ENCODE results near the gene PKHD1. TPM values are rescaled to one million over a fixed set of nuclear protein-coding genes. Genes with fewer than 3 reads are reported as not detected.

The PKHD1 gene
- total RNA-seq, 1 donor from 2014 or later: 0.16 TPM

- H3K4me1 Mint-ChIP-seq: peaks cover 25% of the 10 kb centered on the region
- H3K36me3 Mint-ChIP-seq (ENCODE audit: low read depth): peaks cover 6% of the 10 kb centered on the region
- H3K27me3 Mint-ChIP-seq (ENCODE audit: low read depth): no peaks in the 10 kb centered on the region
- no peak overlapping the region for H3K27ac Mint-ChIP-seq (ENCODE audit: unreplicated experiment)
- TF ChIP-seq CTCF (conservative IDR thresholded peaks at IDR 0.05): no peak
- peaks cover 3% of the 10 kb centered on the region for H3K9me3 Mint-ChIP-seq
- no peak overlapping the region for H3K4me3 Mint-ChIP-seq
- no peak for DNase-seq (ENCODE audit: low read depth, low spot score)
Observed at GRCh38 chr6:51813904-51814303, 273.5 kb downstream of the PKHD1 start.

DNA sequence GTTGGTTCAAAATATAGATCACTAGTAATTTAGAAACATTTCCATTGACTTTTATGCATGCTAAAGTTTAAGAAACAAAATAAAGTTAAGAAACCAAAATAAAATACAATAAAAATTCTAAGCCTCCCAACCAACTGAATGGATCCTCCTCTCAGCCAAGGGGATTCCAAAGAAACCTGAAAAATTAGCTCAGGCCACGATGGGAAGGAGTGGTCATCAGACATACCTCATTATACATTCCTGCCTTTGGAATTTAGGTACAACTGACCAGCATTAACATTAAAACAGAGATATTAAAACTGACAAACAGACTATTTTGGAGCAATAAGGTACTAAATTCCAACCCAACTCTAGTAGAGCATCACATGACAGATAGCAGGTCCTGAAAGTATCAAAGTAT is 275.2 kb downstream of the PKHD1 start:
- Mint-ChIP-seq H3K36me3 (ENCODE audit: low read depth) (peaks cover 9% of the 10 kb centered on the region), H3K27ac (ENCODE audit: unreplicated experiment) (no peak overlapping the region)
- DNase-seq (ENCODE audit: low read depth, low spot score): no peak

GRCh38 chr6:51805517-51805916 is 281.9 kb downstream of the PKHD1 start:
- no peak for DNase-seq (ENCODE audit: low read depth, low spot score)
- H3K4me3 Mint-ChIP-seq: no peak overlapping the region
- peaks cover 16% of the 10 kb centered on the region for H3K4me1 Mint-ChIP-seq
- TF ChIP-seq CTCF (conservative IDR thresholded peaks at IDR 0.05): no peak
- H3K27me3 Mint-ChIP-seq (ENCODE audit: low read depth): no peaks in the 10 kb centered on the region
- H3K27ac Mint-ChIP-seq (ENCODE audit: unreplicated experiment): no peak overlapping the region
- peaks cover 5% of the 10 kb centered on the region for H3K36me3 Mint-ChIP-seq (ENCODE audit: low read depth)
- H3K9me3 Mint-ChIP-seq: peaks cover 14% of the 10 kb centered on the region

More for the DNA sequence above, 275.2 kb downstream of the PKHD1 start:
- no peak overlapping the region for H3K4me3 Mint-ChIP-seq
- no peak for TF ChIP-seq CTCF (conservative IDR thresholded peaks at IDR 0.05)
- no peaks in the 10 kb centered on the region for H3K27me3 Mint-ChIP-seq (ENCODE audit: low read depth)
- H3K9me3 Mint-ChIP-seq: peaks cover 9% of the 10 kb centered on the region
- peaks cover 10% of the 10 kb centered on the region for H3K4me1 Mint-ChIP-seq

GRCh38 chr6:51800603-51801002 is 286.8 kb downstream of the PKHD1 start:
- no peaks in the 10 kb centered on the region for H3K27me3 Mint-ChIP-seq (ENCODE audit: low read depth)
- DNase-seq (ENCODE audit: low read depth, low spot score): peak; percentile 6

DNA sequence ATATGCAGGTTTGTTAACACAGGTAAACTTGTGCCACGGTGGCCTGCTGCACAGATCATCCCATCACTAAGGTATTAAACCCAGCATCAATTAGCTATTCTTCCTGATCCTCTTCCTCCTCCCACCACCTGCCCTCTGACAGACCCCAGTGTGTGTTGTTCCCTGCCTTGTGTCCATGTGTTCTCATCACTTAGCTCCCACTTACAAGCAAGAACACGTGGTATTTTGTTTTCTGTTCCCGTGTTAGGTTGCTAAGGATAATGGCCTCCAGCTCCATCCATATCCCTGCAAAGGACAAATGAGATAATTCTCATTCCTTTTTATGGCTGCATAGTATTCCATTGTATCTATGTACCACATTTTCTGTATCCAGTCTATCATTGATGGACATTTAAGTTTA is 294.0 kb downstream of the PKHD1 start:
- H3K4me3 Mint-ChIP-seq: no peak overlapping the region
- peaks cover 7% of the 10 kb centered on the region for H3K4me1 Mint-ChIP-seq
- H3K27ac Mint-ChIP-seq (ENCODE audit: unreplicated experiment): no peak overlapping the region
- no peaks in the 10 kb centered on the region for H3K27me3 Mint-ChIP-seq (ENCODE audit: low read depth)
- peaks cover 24% of the 10 kb centered on the region for H3K9me3 Mint-ChIP-seq
- no peak for DNase-seq (ENCODE audit: low read depth, low spot score)
- peaks cover 21% of the 10 kb centered on the region for H3K36me3 Mint-ChIP-seq (ENCODE audit: low read depth)
- TF ChIP-seq CTCF (conservative IDR thresholded peaks at IDR 0.05): no peak

More at GRCh38 chr6:51800603-51801002, 286.8 kb downstream of the PKHD1 start:
- Mint-ChIP-seq H3K4me1 (peaks cover 27% of the 10 kb centered on the region), H3K36me3 (ENCODE audit: low read depth) (peaks cover 21% of the 10 kb centered on the region), H3K4me3 (peak overlapping the region; percentile 38), H3K27ac (ENCODE audit: unreplicated experiment) (peak overlapping the region; percentile 38), H3K9me3 (peaks cover 25% of the 10 kb centered on the region)
- TF ChIP-seq CTCF (conservative IDR thresholded peaks at IDR 0.05): no peak

Measured in neural crest cell (in vitro differentiated cells).